HG02870 (cell line): ENCODE measurements around the gene DGCR2.

Source experiments
- ATAC-seq: cut with Tn5 transposase; IDR thresholded peaks from one replicate; pipeline ENCODE4 v1.9.1; 2021; ENCODE audit warnings: mild to moderate bottlenecking, moderate library complexity; ENCODE audit not compliant: unreplicated experiment

DGCR2 gene

GRCh38 chr22:19109198-19110063 lies 12.8 kb downstream of the DGCR2 start:
- ATAC-seq, result peak; percentile 76

- no peak for ATAC-seq
Observed at GRCh38 chr22:19108807-19109197, 13.4 kb downstream of the DGCR2 start.

- ATAC-seq, result no peak
Observed at GRCh38 chr22:19107730-19108074, 14.5 kb downstream of the DGCR2 start.

- ATAC-seq, result no peak
Observed at GRCh38 chr22:19106886-19107729, 15.1 kb downstream of the DGCR2 start.

- no peak for ATAC-seq
Observed at GRCh38 chr22:19105867-19106802, 16.1 kb downstream of the DGCR2 start.

- ATAC-seq, result no peak
Observed at GRCh38 chr22:19105456-19105855, 16.8 kb downstream of the DGCR2 start.

GRCh38 chr22:19103880-19104821 lies 18.1 kb downstream of the DGCR2 start:
- no peak for ATAC-seq

GRCh38 chr22:19098157-19098556 lies 24.1 kb downstream of the DGCR2 start:
- ATAC-seq, result no peak

- ATAC-seq, result no peak
Observed at GRCh38 chr22:19097518-19097917, 24.7 kb downstream of the DGCR2 start.

GRCh38 chr22:19096555-19096954 lies 25.7 kb downstream of the DGCR2 start:
- no peak for ATAC-seq

- no peak for ATAC-seq
Observed at GRCh38 chr22:19094393-19094997, 27.7 kb downstream of the DGCR2 start.

- ATAC-seq, result no peak
Observed at GRCh38 chr22:19092725-19093124, 29.5 kb downstream of the DGCR2 start.

- no peak for ATAC-seq
Observed at GRCh38 chr22:19090586-19091127, 31.6 kb downstream of the DGCR2 start.

- ATAC-seq, result no peak
Observed at GRCh38 chr22:19090183-19090582, 32.0 kb downstream of the DGCR2 start.

GRCh38 chr22:19088866-19089595 lies 33.2 kb downstream of the DGCR2 start:
- no peak for ATAC-seq

GRCh38 chr22:19086896-19087295 lies 35.3 kb downstream of the DGCR2 start:
- ATAC-seq, result no peak

- ATAC-seq, result no peak
Observed at GRCh38 chr22:19086417-19086816, 35.8 kb downstream of the DGCR2 start.

- ATAC-seq, result no peak
Observed at GRCh38 chr22:19085233-19085718, 36.9 kb downstream of the DGCR2 start.
